Smooth muscle cell (in vitro differentiated cells): Measurements from ENCODE around the gene FBXW11. TPM values are rescaled to one million over a fixed set of nuclear protein-coding genes. Genes with fewer than 3 reads are reported as not detected.

Source experiments
- DNase-seq: peaks from one replicate; lab custom pipeline; 2025; ENCODE audit not compliant: unreplicated experiment; lab: John Stamatoyannopoulos, UW
- H2AFZ ChIP-seq: fragments of 200-600 bp; sonication (generic); 2 replicates; pipeline ENCODE4 v1.6.0; 2016; ENCODE audit warnings: antibody characterized with exemption, low read depth, mild to moderate bottlenecking
- H3F3A ChIP-seq: fragments of 200-600 bp; sonication (generic); 2 replicates; pipeline ENCODE4 v1.6.0; 2017; ENCODE audit warnings: antibody characterized with exemption, low read depth
- H3K27ac ChIP-seq: fragments of 200-600 bp; sonication (generic); 2 replicates; pipeline ENCODE4 v1.5.1; 2016; ENCODE audit warnings: low read depth, mild to moderate bottlenecking
- H3K27me3 ChIP-seq: fragments of 200-600 bp; sonication (generic); 2 replicates; pipeline ENCODE4 v1.6.1; 2016; ENCODE audit warnings: low read depth, mild to moderate bottlenecking
- H3K36me3 ChIP-seq: fragments of 200-600 bp; sonication (generic); 2 replicates; pipeline ENCODE4 v1.5.1; 2016; ENCODE audit warnings: low read depth
- H3K4me1 ChIP-seq: fragments of 200-600 bp; sonication (generic); 2 replicates; pipeline ENCODE4 v1.5.1; 2016; ENCODE audit warnings: low read depth
- H3K4me2 ChIP-seq: fragments of 200-600 bp; sonication (generic); 2 replicates; pipeline ENCODE4 v1.6.0; 2016; ENCODE audit warnings: mild to moderate bottlenecking
- H3K4me3 ChIP-seq: fragments of 200-600 bp; sonication (generic); 2 replicates; pipeline ENCODE4 v1.5.1; 2016; ENCODE audit warnings: mild to moderate bottlenecking
- H3K79me2 ChIP-seq: fragments of 200-600 bp; sonication (generic); 2 replicates; pipeline ENCODE4 v1.6.0; 2016; ENCODE audit warnings: low read depth, mild to moderate bottlenecking
- H3K9ac ChIP-seq: fragments of 200-600 bp; sonication (generic); 2 replicates; pipeline ENCODE4 v1.6.0; 2016; ENCODE audit warnings: low read depth
- H3K9me3 ChIP-seq: fragments of 200-600 bp; sonication (generic); replicated peaks from 2 replicates; pipeline ENCODE4 v1.5.1; 2016; ENCODE audit warnings: low read depth
- H4K20me1 ChIP-seq: fragments of 200-600 bp; sonication (generic); 2 replicates; pipeline ENCODE4 v1.6.0; 2016; ENCODE audit warnings: low read depth
- CTCF ChIP-seq: fragments of 200-600 bp; sonication (generic); IDR thresholded peaks from 2 replicates; pipeline ENCODE4 v1.5.1; 2017; ENCODE audit warnings: borderline replicate concordance, mild to moderate bottlenecking, antibody characterized with exemption; ENCODE audit not compliant: insufficient read depth, poor library complexity, severe bottlenecking
- WGBS: methylation state at CpG from one replicate; pipeline ENCODE4 v1.1.7; 2016; ENCODE audit warnings: low lambda C conversion rate; 5-methylcytosine and 5-hydroxymethylcytosine counted together
- polyA plus RNA-seq: library from polyadenylated mRNA; unstranded; fragments of >200 nt; fragmentation: Nextera tagmentation; extraction: Ambion mirVana; gene quantifications from 2 replicates; pipeline ENCODE4 v1.2.1, GENCODE V29; 2016
- total RNA-seq: library from RNA; depleted of rRNA; stranded (reverse); fragments of >200 nt; gene quantifications from 2 replicates; pipeline ENCODE4 v1.2.3, GENCODE V29; 2014

Gene FBXW11
- total and polyA plus RNA-seq, 2 experiments from 2014 or later, result 27.4 to 83.7 TPM

GRCh38 chr5:172050080-172050479 lies 43.6 kb upstream of the FBXW11 start:
- no peaks in the 10 kb centered on the region for H4K20me1 ChIP-seq
- no peak overlapping the region for H3K4me2 ChIP-seq
- DNase-seq, result no peak
- no peak overlapping the region for H3K9ac ChIP-seq
- H3K79me2 ChIP-seq, result no peaks in the 10 kb centered on the region
- WGBS, result 96% methylated on average over 4 of the region's 4 CpGs
- no peak overlapping the region for H3K4me3 ChIP-seq
- no peaks in the 10 kb centered on the region for H3F3A ChIP-seq
- H3K9me3 ChIP-seq, result no peaks in the 10 kb centered on the region
- H3K4me1 ChIP-seq, result no peaks in the 10 kb centered on the region
- no peaks in the 10 kb centered on the region for H3K27me3 ChIP-seq
- no peak for TF ChIP-seq CTCF
- H2AFZ ChIP-seq, result no peak overlapping the region
- H3K36me3 ChIP-seq, result no peaks in the 10 kb centered on the region
- H3K27ac ChIP-seq, result no peak overlapping the region

- 87% methylated on average over 12 of the region's 12 CpGs for WGBS
- TF ChIP-seq CTCF, result no peak
Observed at GRCh38 chr5:172049226-172049796, 42.9 kb upstream of the FBXW11 start.

GRCh38 chr5:172048539-172049101 lies 42.2 kb upstream of the FBXW11 start:
- no peaks in the 10 kb centered on the region for H3K27me3 ChIP-seq
- H3K4me3 ChIP-seq, result no peak overlapping the region
- no peak overlapping the region for H2AFZ ChIP-seq
- WGBS, result 94% methylated on average over 12 of the region's 12 CpGs
- H3K36me3 ChIP-seq, result no peaks in the 10 kb centered on the region
- no peak for TF ChIP-seq CTCF
- H3K79me2 ChIP-seq, result no peaks in the 10 kb centered on the region
- H3K9me3 ChIP-seq, result no peaks in the 10 kb centered on the region
- H3K27ac ChIP-seq, result no peak overlapping the region
- no peaks in the 10 kb centered on the region for H3K4me1 ChIP-seq
- H4K20me1 ChIP-seq, result no peaks in the 10 kb centered on the region
- no peaks in the 10 kb centered on the region for H3F3A ChIP-seq
- DNase-seq, result no peak
- H3K9ac ChIP-seq, result no peak overlapping the region
- no peak overlapping the region for H3K4me2 ChIP-seq

More at GRCh38 chr5:172049226-172049796, 42.9 kb upstream of the FBXW11 start:
- H3K9me3 ChIP-seq, result no peaks in the 10 kb centered on the region
- no peak overlapping the region for H2AFZ ChIP-seq
- no peak for DNase-seq
- no peaks in the 10 kb centered on the region for H3F3A ChIP-seq
- no peak overlapping the region for H3K4me3 ChIP-seq
- H3K36me3 ChIP-seq, result no peaks in the 10 kb centered on the region
- no peak overlapping the region for H3K27ac ChIP-seq
- H3K27me3 ChIP-seq, result no peaks in the 10 kb centered on the region
- H4K20me1 ChIP-seq, result no peaks in the 10 kb centered on the region
- no peak overlapping the region for H3K9ac ChIP-seq
- no peak overlapping the region for H3K4me2 ChIP-seq
- no peaks in the 10 kb centered on the region for H3K4me1 ChIP-seq
- H3K79me2 ChIP-seq, result no peaks in the 10 kb centered on the region

GRCh38 chr5:172048170-172048422 lies 41.7 kb upstream of the FBXW11 start:
- no peaks in the 10 kb centered on the region for H3K79me2 ChIP-seq
- no peaks in the 10 kb centered on the region for H3K9me3 ChIP-seq
- H3K27me3 ChIP-seq, result no peaks in the 10 kb centered on the region
- H3K4me3 ChIP-seq, result no peak overlapping the region
- H4K20me1 ChIP-seq, result no peaks in the 10 kb centered on the region
- H3K4me2 ChIP-seq, result no peak overlapping the region
- TF ChIP-seq CTCF, result no peak
- H3K4me1 ChIP-seq, result no peaks in the 10 kb centered on the region
- H3K27ac ChIP-seq, result no peak overlapping the region
- 90% methylated on average over 1 of the region's 1 CpG for WGBS
- H3F3A ChIP-seq, result no peaks in the 10 kb centered on the region
- H2AFZ ChIP-seq, result no peak overlapping the region
- H3K9ac ChIP-seq, result no peak overlapping the region
- no peak for DNase-seq
- H3K36me3 ChIP-seq, result no peaks in the 10 kb centered on the region
